HG03432 (cell line): Measurements from ENCODE around the gene MOV10.
"Not testable (repeated sequence)": the region's sequence is repeated elsewhere in the genome, so short reads cannot be mapped to it uniquely, and the experiment has no call there.

Experiments
- ATAC-seq: cut with Tn5 transposase; IDR thresholded peaks from one replicate; pipeline ENCODE4 v1.9.1; 2021; ENCODE audit warnings: mild to moderate bottlenecking, moderate library complexity; ENCODE audit not compliant: unreplicated experiment

MOV10 gene

GRCh38 chr1:112712191-112712590 is 37.7 kb downstream of the MOV10 start:
- ATAC-seq, result no peak

DNA sequence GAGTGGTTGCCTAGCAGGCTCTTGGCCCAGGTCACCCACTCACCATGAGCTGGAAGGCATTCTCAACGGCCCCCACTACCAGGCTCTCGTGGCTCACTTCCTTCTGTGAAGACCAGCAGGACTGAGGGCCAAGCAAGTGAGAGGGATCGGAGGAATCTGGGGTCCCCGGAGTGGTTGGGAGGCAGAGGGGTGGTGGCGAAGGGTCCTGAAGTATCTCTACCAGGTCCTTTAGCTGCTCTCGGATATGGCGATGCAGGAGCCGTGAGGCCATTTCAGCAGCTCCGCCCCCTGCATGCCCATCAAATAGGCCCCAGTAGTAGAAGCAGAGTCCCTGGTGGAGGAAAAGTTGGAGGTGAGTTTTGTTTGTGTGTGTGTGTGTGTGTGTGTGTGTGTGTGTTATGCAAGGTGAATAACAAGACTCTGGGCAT is 38.3 kb downstream of the MOV10 start:
- no peak for ATAC-seq

DNA sequence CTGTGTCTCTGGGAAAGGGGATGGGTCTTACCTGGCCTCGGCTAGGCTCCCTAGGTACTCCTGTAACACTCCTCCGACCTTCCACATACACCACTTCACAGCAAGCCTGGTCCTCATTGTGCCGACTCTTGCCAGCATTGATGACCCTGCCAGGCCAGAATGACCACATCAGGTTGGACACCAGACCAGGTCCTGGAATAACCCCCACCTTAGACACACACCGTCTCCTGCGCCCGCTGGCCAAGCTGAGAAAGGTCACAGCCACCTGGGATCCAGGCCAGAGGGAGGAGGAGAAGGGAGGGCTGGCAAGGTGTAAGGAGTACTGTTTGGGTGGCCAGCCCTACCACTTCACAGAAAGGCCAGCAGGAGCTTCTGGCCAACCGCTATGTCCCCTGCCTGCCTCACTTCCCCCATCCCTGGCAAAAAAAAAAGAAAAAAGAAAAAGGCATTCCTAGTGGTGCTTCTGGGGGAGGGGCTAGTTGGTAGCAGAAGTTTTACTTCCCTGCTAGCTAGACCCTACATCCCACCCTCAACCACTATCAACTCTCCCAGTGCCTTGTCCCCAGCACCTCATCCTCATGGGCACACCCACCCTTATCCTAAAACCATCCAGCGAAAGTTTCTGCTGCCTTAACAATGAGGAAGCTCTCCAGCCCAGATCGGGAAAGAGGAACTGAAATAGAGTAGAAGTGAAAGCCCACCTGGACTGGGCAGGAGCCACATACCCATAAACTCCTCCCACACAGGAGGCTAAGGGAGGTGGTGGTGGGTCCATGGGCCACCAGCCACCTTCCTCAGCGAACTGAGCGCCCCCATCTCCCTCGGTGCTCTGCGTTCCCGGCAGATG is 39.2 kb downstream of the MOV10 start:
- no peak for ATAC-seq

GRCh38 chr1:112714313-112715263 is 40.1 kb downstream of the MOV10 start:
- peak; percentile 24 for ATAC-seq

DNA sequence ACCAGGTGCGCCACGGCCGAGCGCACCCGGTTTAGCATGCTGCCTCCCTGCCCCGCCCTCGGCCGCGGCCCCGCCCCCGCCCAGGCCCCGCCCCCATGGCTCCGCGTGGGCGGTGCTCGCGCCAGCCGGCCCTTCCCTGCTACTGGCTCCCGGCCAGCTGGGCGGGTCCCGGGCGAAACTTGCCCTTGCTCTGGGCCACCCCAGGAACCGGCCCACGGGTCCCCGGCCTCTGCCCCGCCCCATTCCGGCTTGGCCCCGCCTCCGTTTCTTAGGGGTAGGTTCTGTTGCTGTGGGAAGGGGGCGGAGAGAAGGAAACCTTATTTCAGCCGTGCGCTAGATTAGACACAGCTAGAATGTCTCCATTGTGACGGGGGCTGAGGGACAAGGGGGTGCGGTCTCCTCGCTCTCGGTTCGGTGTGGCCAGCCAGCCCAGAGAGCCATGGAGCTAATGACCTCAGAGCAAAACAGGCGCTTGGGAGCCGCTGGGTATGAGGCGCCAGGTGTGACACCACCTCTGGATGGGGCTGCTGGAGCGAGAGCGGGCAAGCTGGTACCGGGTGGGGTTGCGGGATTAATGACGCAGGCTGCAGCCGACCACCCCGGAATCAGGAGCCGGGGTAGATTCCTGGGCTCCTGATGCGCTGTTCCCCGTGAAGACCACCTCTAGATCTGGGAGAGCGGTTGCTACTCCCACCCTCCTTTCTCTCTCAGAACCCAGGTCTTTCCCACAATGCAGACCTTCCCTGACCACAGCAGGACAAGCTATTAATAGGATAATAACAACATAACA is 41.0 kb downstream of the MOV10 start, which contains the start of gene PPM1J:
TSS of gene PPM1J (minus strand) at position 69 of the 790 bp plus-strand sequence. CDS start at position 38, 31 bp downstream.
- ATAC-seq, result peak; percentile 78

GRCh38 chr1:112716133-112716720 is 41.8 kb downstream of the MOV10 start:
- peak; percentile 28 for ATAC-seq

DNA sequence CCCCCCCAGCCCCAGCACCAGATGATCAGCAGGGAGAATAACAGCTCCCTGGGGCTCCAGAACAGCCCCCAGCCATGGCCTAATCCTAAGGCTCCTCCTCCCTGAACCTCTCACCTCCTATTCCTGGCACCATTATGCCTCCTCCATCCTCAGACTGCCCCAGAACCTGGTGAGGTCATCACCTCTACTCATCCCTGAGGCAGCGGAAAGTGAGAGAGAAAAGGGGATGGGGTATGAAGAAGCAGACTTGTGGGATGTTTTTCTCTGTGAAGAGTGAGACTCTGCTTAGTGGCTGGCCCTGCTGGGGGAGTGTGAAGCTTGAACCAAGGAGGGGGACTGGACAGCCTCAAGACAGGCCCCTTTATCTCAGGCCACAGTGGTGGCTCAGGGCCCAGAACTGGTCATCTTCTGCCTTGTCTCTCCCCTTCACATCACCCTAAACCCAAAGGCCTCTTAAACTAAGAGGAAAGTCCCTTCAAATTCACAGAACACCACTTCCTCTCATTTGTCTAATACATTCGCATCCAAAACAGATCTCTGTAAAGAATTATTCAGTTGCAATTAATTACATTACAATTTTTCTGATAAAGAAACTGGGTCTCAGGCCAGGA is 42.9 kb downstream of the MOV10 start:
- ATAC-seq, result no peak

- peak; percentile 27 for ATAC-seq
Measured at GRCh38 chr1:112718691-112719418, 44.4 kb downstream of the MOV10 start.

DNA sequence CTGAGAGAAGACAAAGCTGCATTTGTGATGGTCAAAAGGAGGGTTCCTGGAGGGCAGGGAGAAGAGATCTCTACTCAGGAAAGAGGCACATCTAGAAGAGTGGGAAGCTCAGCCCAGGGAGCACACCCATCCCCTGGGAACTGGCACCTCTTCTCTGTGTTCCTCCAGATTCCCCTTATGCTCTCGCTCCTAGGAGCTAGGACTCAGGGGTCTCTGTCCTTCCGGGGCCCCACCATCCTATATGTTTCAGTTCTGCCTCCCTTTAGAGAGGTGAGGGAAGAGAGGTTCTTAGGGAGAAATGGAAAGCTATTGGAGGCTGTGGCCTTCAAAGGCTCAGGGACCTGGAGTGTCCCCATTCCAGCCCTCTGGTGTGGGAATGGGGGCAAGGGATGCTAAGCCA is 45.2 kb downstream of the MOV10 start:
- no peak for ATAC-seq

- no peak for ATAC-seq
Measured at GRCh38 chr1:112720800-112721199, 46.3 kb downstream of the MOV10 start.

DNA sequence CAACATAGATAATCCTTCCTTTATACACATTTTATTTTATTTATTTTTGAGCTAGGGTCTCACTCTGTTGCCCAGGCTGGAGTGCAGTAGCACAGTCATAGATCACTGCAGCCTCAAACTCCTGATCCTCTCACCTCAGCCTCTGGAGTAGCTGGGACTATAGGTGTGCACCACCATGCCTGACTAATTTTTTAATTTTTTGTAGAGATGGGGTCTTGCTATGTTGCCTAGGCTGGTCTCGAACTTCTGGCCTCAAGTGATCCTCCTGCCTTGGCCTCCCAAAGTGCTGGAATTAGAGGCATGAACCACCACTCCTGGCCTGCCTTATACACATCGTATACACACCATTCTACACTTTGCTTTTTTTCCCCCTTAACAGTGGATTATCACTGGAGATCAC is 46.8 kb downstream of the MOV10 start:
- ATAC-seq, result not testable (repeated sequence)

GRCh38 chr1:112721966-112722524 is 47.6 kb downstream of the MOV10 start:
- no peak for ATAC-seq

- ATAC-seq, result no peak
Measured at GRCh38 chr1:112722601-112723510, 48.4 kb downstream of the MOV10 start.

GRCh38 chr1:112723511-112723839 is 49.0 kb downstream of the MOV10 start:
- no peak for ATAC-seq

- not testable (repeated sequence) for ATAC-seq
Measured at GRCh38 chr1:112724240-112724639, 49.8 kb downstream of the MOV10 start.

DNA sequence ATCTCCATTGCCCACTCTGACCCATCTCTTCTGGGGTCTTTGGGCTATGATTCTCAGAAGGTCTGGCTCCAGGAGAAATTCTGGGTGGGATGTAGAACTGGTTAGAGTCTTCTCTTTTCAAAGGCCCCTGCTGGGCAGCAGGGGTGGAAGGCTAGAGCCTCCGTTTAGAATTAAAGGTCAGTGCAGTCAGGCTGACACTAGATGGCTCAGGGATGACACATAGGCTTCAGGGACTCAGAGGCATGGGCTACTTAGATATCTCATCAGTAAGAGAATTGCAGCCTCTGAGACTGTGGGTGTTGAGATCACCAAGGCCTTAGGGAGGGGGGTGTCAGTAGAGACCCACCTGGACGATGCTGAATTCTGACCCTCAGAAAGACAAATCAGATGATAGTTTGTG is 53.3 kb downstream of the MOV10 start:
- no peak for ATAC-seq

DNA sequence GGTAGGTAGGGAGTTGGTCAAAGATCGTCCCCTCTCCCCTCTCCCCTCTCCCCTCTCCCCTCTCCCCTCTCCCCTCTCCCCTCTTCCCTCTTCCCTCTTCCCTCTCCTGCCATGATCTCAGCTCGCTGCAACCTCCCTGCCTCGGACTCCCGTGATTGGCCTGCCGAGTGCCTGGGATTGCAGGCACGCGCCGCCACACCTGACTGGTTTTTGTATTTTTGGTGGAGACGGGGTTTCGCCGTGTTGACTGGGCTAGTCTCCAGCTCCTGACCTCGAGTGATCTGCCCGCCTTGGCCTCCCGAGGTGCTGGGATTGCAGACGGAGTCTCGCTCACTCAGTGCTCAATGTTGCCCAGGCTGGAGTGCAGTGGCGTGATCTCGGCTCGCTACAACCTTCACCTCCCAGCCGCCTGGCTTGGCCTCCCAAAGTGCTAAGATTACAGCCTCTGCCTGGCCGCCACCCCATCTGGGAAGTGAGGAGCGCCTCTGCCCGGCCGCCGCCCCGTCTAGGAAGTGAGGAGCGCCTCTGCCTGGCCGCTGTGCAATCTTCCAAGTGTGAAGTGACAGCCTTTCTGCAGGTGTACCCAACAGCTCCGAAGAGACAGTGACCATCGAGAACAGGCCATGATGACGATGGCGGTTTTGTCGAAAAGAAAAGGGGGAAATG is 54.0 kb downstream of the MOV10 start:
- not testable (repeated sequence) for ATAC-seq
